GM12892 (cell line): ENCODE data around the gene GJA9.

ENCODE experiments used
- POLR2A ChIP-seq: IDR thresholded peaks from 2 replicates; pipeline ENCODE4 v1.6.1; 2011; ENCODE audit warnings: low read depth, low read length, control low read depth
- POLR2AphosphoS5 ChIP-seq: IDR thresholded peaks from 2 replicates; pipeline ENCODE4 v1.6.1; 2011; ENCODE audit warnings: low read depth, low read length, control low read depth
- TAF1 ChIP-seq: IDR thresholded peaks from 2 replicates; pipeline ENCODE4 v1.6.1; 2011; ENCODE audit warnings: low read depth, mild to moderate bottlenecking, control low read depth, low read length, borderline replicate concordance

- TF ChIP-seq POLR2A, result no peak
- TF ChIP-seq TAF1, result no peak
- no peak for TF ChIP-seq POLR2AphosphoS5
Observed at GRCh38 chr1:38892976-38893375, 11.6 kb upstream of the GJA9 start.
